Brain microvascular endothelial cell (primary cell): ENCODE data around the gene CROCC2.

Experiments
- DNase-seq: peaks from one replicate; pipeline ENCODE4 v3.0.0-alpha.2; 2020
- H3K27ac ChIP-seq: fragments of 250-450 bp; sonication (Bioruptor Pico); 2 replicates; pipeline ENCODE4 v1.5.1; 2020; ENCODE audit warnings: mild to moderate bottlenecking, moderate library complexity
- H3K27me3 ChIP-seq: fragments of 250-450 bp; sonication (Bioruptor Pico); replicated peaks from 2 replicates; pipeline ENCODE4 v1.5.1; 2020; ENCODE audit warnings: mild to moderate bottlenecking
- H3K36me3 ChIP-seq: fragments of 250-450 bp; sonication (Bioruptor Pico); replicated peaks from 2 replicates; pipeline ENCODE4 v1.5.1; 2020; ENCODE audit warnings: mild to moderate bottlenecking
- H3K4me3 ChIP-seq: 2 replicates; pipeline ENCODE4 v1.5.1; 2011; ENCODE audit warnings: low read depth, mild to moderate bottlenecking, control low read depth, low read length, moderate library complexity
- CTCF ChIP-seq: IDR thresholded peaks from 2 replicates; pipeline ENCODE4 v1.5.1; 2011; ENCODE audit warnings: low read depth, mild to moderate bottlenecking, moderate library complexity, low read length, control low read depth, inconsistent platforms; ENCODE audit errors: missing control alignments
- in situ Hi-C: cut with HindIII; loops from 2 replicates; pipeline ENCODE4 v1.10.0; 2017; ENCODE audit warnings: low sequenced_read_pairs, low pct_ligation_motif_present

CROCC2 gene

GRCh38 chr2:240954436-240955305, 48.5 kb downstream of the CROCC2 start:
- H3K27ac ChIP-seq = no peak overlapping the region
- no peaks in the 10 kb centered on the region for H3K36me3 ChIP-seq
- TF ChIP-seq CTCF = no peak
- no peak overlapping the region for H3K4me3 ChIP-seq
- peaks cover 24% of the 10 kb centered on the region for H3K27me3 ChIP-seq
- no peak for DNase-seq
- in situ Hi-C loops = no loop called here

- H3K4me3 ChIP-seq = no peak overlapping the region
- H3K27me3 ChIP-seq = peaks cover 32% of the 10 kb centered on the region
- H3K27ac ChIP-seq = no peak overlapping the region
- TF ChIP-seq CTCF = no peak
- in situ Hi-C loops = no loop called here
- DNase-seq = no peak
- H3K36me3 ChIP-seq = no peaks in the 10 kb centered on the region
These were observed 49.4 kb downstream of the CROCC2 start for GRCh38 chr2:240955306-240956170.

GRCh38 chr2:240956171-240956934, 50.2 kb downstream of the CROCC2 start:
- H3K27me3 ChIP-seq = peaks cover 33% of the 10 kb centered on the region
- H3K4me3 ChIP-seq = no peak overlapping the region
- TF ChIP-seq CTCF = no peak
- DNase-seq = no peak
- in situ Hi-C loops = no loop called here
- no peak overlapping the region for H3K27ac ChIP-seq
- no peaks in the 10 kb centered on the region for H3K36me3 ChIP-seq

GRCh38 chr2:240956935-240957655, 51.0 kb downstream of the CROCC2 start:
- DNase-seq = no peak
- Histone ChIP-seq H3K4me3 (no peak overlapping the region), H3K27me3 (peaks cover 33% of the 10 kb centered on the region), H3K27ac (no peak overlapping the region), H3K36me3 (no peaks in the 10 kb centered on the region)
- in situ Hi-C loops = no loop called here
- TF ChIP-seq CTCF = no peak

- H3K27ac ChIP-seq = no peak overlapping the region
- H3K4me3 ChIP-seq = no peak overlapping the region
- in situ Hi-C loops = no loop called here
- H3K36me3 ChIP-seq = no peaks in the 10 kb centered on the region
- peaks cover 33% of the 10 kb centered on the region for H3K27me3 ChIP-seq
- no peak for DNase-seq
- TF ChIP-seq CTCF = no peak
These were observed 51.7 kb downstream of the CROCC2 start for GRCh38 chr2:240957656-240958365.
